Measurements from ENCODE around the gene ZBTB20. TPM values are rescaled to one million over a fixed set of nuclear protein-coding genes. Genes with fewer than 3 reads are reported as not detected.

ZBTB20 gene
- total RNA-seq, 3 donors from 2014 or later (not counting 1 experiment from before 2014, with no cell fraction given), result 52.7 to 58.3 (median 55.9) TPM

- WGBS (ENCODE audit: insufficient coverage), result 93% methylated on average over 2 of the region's 2 CpGs
- no peak for DNase-seq
- Histone ChIP-seq H3K4me3 (ENCODE audit: low read length) (no peak overlapping the region), H3K27ac (ENCODE audit: low read length) (no peak overlapping the region), H3K27me3 (ENCODE audit: control insufficient read depth, insufficient read depth, low read length) (no peaks in the 10 kb centered on the region), H3K4me1 (ENCODE audit: control insufficient read depth, insufficient read depth, low read length) (no peaks in the 10 kb centered on the region), H3K36me3 (ENCODE audit: control insufficient read depth, insufficient read depth, low read length) (no peaks in the 10 kb centered on the region), H3K9me3 (ENCODE audit: control insufficient read depth, insufficient read depth, low read length) (no peaks in the 10 kb centered on the region)
- no peak for ATAC-seq
- no peak for TF ChIP-seq CTCF (IDR thresholded peaks at IDR 0.05)
- peak overlapping the region; percentile 13 for H3K4me3 Mint-ChIP-seq
- H3K36me3 Mint-ChIP-seq, result no peaks in the 10 kb centered on the region
- peaks cover 12 to 29% of the 10 kb centered on the region in 2 donors for H3K4me1 Mint-ChIP-seq
- peak overlapping the region in 1 of 2 donors; percentile 86 for H3K27ac Mint-ChIP-seq
- H3K9me3 Mint-ChIP-seq, result no peaks in the 10 kb centered on the region
- intact Hi-C loops (cut with micrococcal nuclease), result loop anchor here (5.0 kb wide), 1 partner anchor 58 kb away; no protein-coding TSS in a partner anchor
- H3K27me3 Mint-ChIP-seq (ENCODE audit: low read depth in 2 of 2), result no peaks in the 10 kb centered on the region
These were observed 282.1 kb downstream of the ZBTB20 start for GRCh38 chr3:114864970-114865369.

DNA sequence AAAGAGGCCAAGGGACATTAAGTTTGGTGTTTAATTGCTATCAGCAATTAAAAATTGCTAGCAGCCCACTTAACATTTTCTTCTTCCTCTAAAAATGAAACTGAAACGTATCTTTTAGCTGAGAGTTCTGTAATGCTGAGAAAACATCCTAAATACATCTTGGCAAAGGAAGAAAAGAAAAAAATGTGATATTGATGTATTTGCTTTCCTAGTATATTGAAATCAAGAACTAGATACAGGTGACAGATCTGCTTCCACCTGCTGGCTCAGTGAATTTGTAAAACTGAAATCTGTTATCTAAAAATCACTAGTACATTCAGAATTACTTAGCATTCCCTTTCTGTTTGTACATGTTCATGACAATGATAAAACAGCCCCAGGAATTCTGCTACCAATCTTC lies 283.2 kb downstream of the ZBTB20 start:
- Mint-ChIP-seq H3K4me3 (peak overlapping the region; percentile 85), H3K27ac (peak overlapping the region; percentile 86 to 90), H3K27me3 (ENCODE audit: low read depth in 2 of 2) (no peaks in the 10 kb centered on the region), H3K36me3 (no peaks in the 10 kb centered on the region), H3K9me3 (no peaks in the 10 kb centered on the region), H3K4me1 (peaks cover 16 to 29% of the 10 kb centered on the region in 2 donors)
- H3K27me3 ChIP-seq (ENCODE audit: control insufficient read depth, insufficient read depth, low read length), result no peaks in the 10 kb centered on the region
- no peaks in the 10 kb centered on the region for H3K4me1 ChIP-seq (ENCODE audit: control insufficient read depth, insufficient read depth, low read length)
- ATAC-seq (peak in 2 of 3 donors; percentile 48 to 64), DNase-seq (peak in 1 of 2 donors; percentile 10)
- intact Hi-C loops (cut with micrococcal nuclease), result loop anchor here (5.0 kb wide), 1 partner anchor 57 kb away; no protein-coding TSS in a partner anchor
- peak overlapping the region; percentile 21 for H3K4me3 ChIP-seq (ENCODE audit: low read length)
- H3K27ac ChIP-seq (ENCODE audit: low read length), result peak overlapping the region; percentile 69
- H3K36me3 ChIP-seq (ENCODE audit: control insufficient read depth, insufficient read depth, low read length), result no peaks in the 10 kb centered on the region
- H3K9me3 ChIP-seq (ENCODE audit: control insufficient read depth, insufficient read depth, low read length), result no peaks in the 10 kb centered on the region
- no CpG with 5 or more reads among the region's 1 CpG for WGBS (ENCODE audit: insufficient coverage)
- no peak for TF ChIP-seq CTCF (IDR thresholded peaks at IDR 0.05)

DNA sequence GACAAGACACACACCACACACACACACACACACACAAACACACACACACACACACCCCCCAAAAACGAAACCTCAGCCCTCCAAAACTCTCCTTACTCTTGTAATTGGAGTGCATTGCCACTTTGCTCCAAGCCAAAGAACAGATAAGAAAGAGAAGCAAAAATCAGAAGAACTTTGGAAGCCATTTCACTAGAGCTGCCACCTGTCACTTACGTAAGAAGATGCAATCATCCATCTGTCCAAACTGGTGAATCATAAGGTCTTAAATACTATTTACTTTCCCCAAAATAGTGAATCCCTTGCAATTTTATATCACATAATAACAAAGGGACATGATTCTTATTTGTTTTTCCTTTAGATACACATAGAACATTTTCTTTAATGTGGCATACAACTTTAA lies 285.4 kb downstream of the ZBTB20 start:
- DNase-seq (no peak), ATAC-seq (no peak)
- intact Hi-C loops (cut with micrococcal nuclease), result loop anchor here (5.0 kb wide), 1 partner anchor 54 kb away; no protein-coding TSS in a partner anchor
- no peaks in the 10 kb centered on the region for H3K9me3 ChIP-seq (ENCODE audit: control insufficient read depth, insufficient read depth, low read length)
- TF ChIP-seq CTCF (IDR thresholded peaks at IDR 0.05), result no peak
- Mint-ChIP-seq H3K27me3 (ENCODE audit: low read depth in 2 of 2) (no peaks in the 10 kb centered on the region), H3K4me3 (no peak overlapping the region), H3K9me3 (no peaks in the 10 kb centered on the region), H3K4me1 (peaks cover 23 to 29% of the 10 kb centered on the region in 2 donors), H3K36me3 (no peaks in the 10 kb centered on the region), H3K27ac (peak overlapping the region in 1 of 2 donors; percentile 7)
- no peaks in the 10 kb centered on the region for H3K27me3 ChIP-seq (ENCODE audit: control insufficient read depth, insufficient read depth, low read length)
- no peak overlapping the region for H3K4me3 ChIP-seq (ENCODE audit: low read length)
- 60% methylated on average over 2 of the region's 2 CpGs for WGBS (ENCODE audit: insufficient coverage)
- no peaks in the 10 kb centered on the region for H3K4me1 ChIP-seq (ENCODE audit: control insufficient read depth, insufficient read depth, low read length)
- H3K27ac ChIP-seq (ENCODE audit: low read length), result no peak overlapping the region
- H3K36me3 ChIP-seq (ENCODE audit: control insufficient read depth, insufficient read depth, low read length), result no peaks in the 10 kb centered on the region

DNA sequence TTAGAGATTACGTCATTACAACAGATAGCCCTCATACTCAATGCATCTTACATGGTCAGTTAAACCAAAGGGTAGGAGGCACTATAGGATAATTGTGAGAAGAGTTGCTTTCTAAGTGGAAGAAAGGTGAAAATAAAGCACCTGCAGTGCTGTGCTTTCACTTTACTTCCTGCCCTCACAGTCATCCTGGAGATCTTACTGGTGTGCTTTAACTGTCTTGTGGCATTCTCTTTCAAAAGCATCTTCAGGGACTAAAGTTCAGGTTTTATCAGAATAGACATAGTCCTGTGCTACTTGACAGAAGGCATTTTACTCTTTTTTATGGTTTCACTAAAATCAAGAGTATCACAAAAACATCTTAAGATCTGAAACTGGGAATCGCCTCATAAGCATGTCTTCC lies 286.6 kb downstream of the ZBTB20 start:
- intact Hi-C loops (cut with micrococcal nuclease), result loop anchor here (5.0 kb wide), 1 partner anchor 53 kb away; no protein-coding TSS in a partner anchor
- TF ChIP-seq CTCF (IDR thresholded peaks at IDR 0.05), result no peak
- H3K36me3 ChIP-seq (ENCODE audit: control insufficient read depth, insufficient read depth, low read length), result no peaks in the 10 kb centered on the region
- Mint-ChIP-seq H3K9me3 (no peaks in the 10 kb centered on the region), H3K4me1 (peaks cover 29 to 36% of the 10 kb centered on the region in 2 donors), H3K4me3 (no peak overlapping the region), H3K27me3 (ENCODE audit: low read depth in 2 of 2) (no peaks in the 10 kb centered on the region), H3K36me3 (no peaks in the 10 kb centered on the region), H3K27ac (no peak overlapping the region)
- WGBS (ENCODE audit: insufficient coverage), result no CpG with 5 or more reads among the region's 2 CpGs
- no peaks in the 10 kb centered on the region for H3K27me3 ChIP-seq (ENCODE audit: control insufficient read depth, insufficient read depth, low read length)
- DNase-seq (peak in 1 of 2 donors; percentile 4), ATAC-seq (no peak)
- H3K4me1 ChIP-seq (ENCODE audit: control insufficient read depth, insufficient read depth, low read length), result no peaks in the 10 kb centered on the region
- no peaks in the 10 kb centered on the region for H3K9me3 ChIP-seq (ENCODE audit: control insufficient read depth, insufficient read depth, low read length)
- no peak overlapping the region for H3K27ac ChIP-seq (ENCODE audit: low read length)
- no peak overlapping the region for H3K4me3 ChIP-seq (ENCODE audit: low read length)
